ENCODE measurements around the gene DAD1.
"Not testable (repeated sequence)": the region's sequence is repeated elsewhere in the genome, so short reads cannot be mapped to it uniquely, and the experiment has no call there.

Gene DAD1

GRCh38 chr14:22573804-22574203 is 15.2 kb downstream of the DAD1 start:
- in situ Hi-C loops (cut with HindIII; ENCODE audit: low pct_unique_long_range_greater_than_20kb, low sequenced_read_pairs): no loop called here

GRCh38 chr14:22572562-22573058 is 16.4 kb downstream of the DAD1 start:
- in situ Hi-C loops (cut with HindIII; ENCODE audit: low pct_unique_long_range_greater_than_20kb, low sequenced_read_pairs): no loop called here
- no peak for DNase-seq (ENCODE audit: low read depth in 1 of 2, low spot score in 1 of 2)
- TF ChIP-seq JUND (IDR thresholded peaks at IDR 0.05; ENCODE audit: low read depth): no peak

More at GRCh38 chr14:22573804-22574203, 15.2 kb downstream of the DAD1 start:
- no peak for TF ChIP-seq JUND (IDR thresholded peaks at IDR 0.05; ENCODE audit: low read depth)
- no peak for DNase-seq (ENCODE audit: low read depth in 1 of 2, low spot score in 1 of 2)

- TF ChIP-seq JUND (IDR thresholded peaks at IDR 0.05; ENCODE audit: low read depth): no peak
- in situ Hi-C loops (cut with HindIII; ENCODE audit: low pct_unique_long_range_greater_than_20kb, low sequenced_read_pairs): no loop called here
- peak; percentile 18 to 76 for DNase-seq (ENCODE audit: low read depth in 1 of 2, low spot score in 1 of 2)
These were observed 18.7 kb downstream of the DAD1 start for GRCh38 chr14:22570132-22570949.

- TF ChIP-seq JUND (IDR thresholded peaks at IDR 0.05; ENCODE audit: low read depth): no peak
- no peak for DNase-seq (ENCODE audit: low read depth in 1 of 2, low spot score in 1 of 2)
- in situ Hi-C loops (cut with HindIII; ENCODE audit: low pct_unique_long_range_greater_than_20kb, low sequenced_read_pairs): no loop called here
These were observed 19.3 kb downstream of the DAD1 start for GRCh38 chr14:22569737-22570131.

GRCh38 chr14:22569106-22569736 is 19.8 kb downstream of the DAD1 start:
- in situ Hi-C loops (cut with HindIII; ENCODE audit: low pct_unique_long_range_greater_than_20kb, low sequenced_read_pairs): no loop called here
- no peak for TF ChIP-seq JUND (IDR thresholded peaks at IDR 0.05; ENCODE audit: low read depth)

GRCh38 chr14:22567437-22567836 is 21.6 kb downstream of the DAD1 start:
- no peak for TF ChIP-seq JUND (IDR thresholded peaks at IDR 0.05; ENCODE audit: low read depth)
- in situ Hi-C loops (cut with HindIII; ENCODE audit: low pct_unique_long_range_greater_than_20kb, low sequenced_read_pairs): no loop called here
- DNase-seq (ENCODE audit: low read depth in 1 of 2, low spot score in 1 of 2): no peak

More at GRCh38 chr14:22569106-22569736, 19.8 kb downstream of the DAD1 start:
- DNase-seq (ENCODE audit: low read depth in 1 of 2, low spot score in 1 of 2): no peak

GRCh38 chr14:22566845-22567244 is 22.2 kb downstream of the DAD1 start:
- TF ChIP-seq JUND (IDR thresholded peaks at IDR 0.05; ENCODE audit: low read depth): no peak
- in situ Hi-C loops (cut with HindIII; ENCODE audit: low pct_unique_long_range_greater_than_20kb, low sequenced_read_pairs): no loop called here
- DNase-seq (ENCODE audit: low read depth in 1 of 2, low spot score in 1 of 2): no peak

- in situ Hi-C loops (cut with HindIII; ENCODE audit: low pct_unique_long_range_greater_than_20kb, low sequenced_read_pairs); DNase-seq (ENCODE audit: low read depth in 1 of 2, low spot score in 1 of 2): not testable (repeated sequence)
These were observed 22.8 kb downstream of the DAD1 start for GRCh38 chr14:22566266-22566665.

GRCh38 chr14:22565391-22565945 is 23.6 kb downstream of the DAD1 start:
- in situ Hi-C loops (cut with HindIII; ENCODE audit: low pct_unique_long_range_greater_than_20kb, low sequenced_read_pairs): no loop called here
- DNase-seq (ENCODE audit: low read depth in 1 of 2, low spot score in 1 of 2): no peak
- no peak for TF ChIP-seq JUND (IDR thresholded peaks at IDR 0.05; ENCODE audit: low read depth)

GRCh38 chr14:22564463-22564862 is 24.6 kb downstream of the DAD1 start:
- TF ChIP-seq JUND (IDR thresholded peaks at IDR 0.05; ENCODE audit: low read depth): no peak
- DNase-seq (ENCODE audit: low read depth in 1 of 2, low spot score in 1 of 2): no peak
- in situ Hi-C loops (cut with HindIII; ENCODE audit: low pct_unique_long_range_greater_than_20kb, low sequenced_read_pairs): no loop called here

GRCh38 chr14:22563987-22564386 is 25.0 kb downstream of the DAD1 start:
- no peak for TF ChIP-seq JUND (IDR thresholded peaks at IDR 0.05; ENCODE audit: low read depth)
- DNase-seq (ENCODE audit: low read depth in 1 of 2, low spot score in 1 of 2): no peak
- in situ Hi-C loops (cut with HindIII; ENCODE audit: low pct_unique_long_range_greater_than_20kb, low sequenced_read_pairs): no loop called here

- no peak for TF ChIP-seq JUND (IDR thresholded peaks at IDR 0.05; ENCODE audit: low read depth)
- in situ Hi-C loops (cut with HindIII; ENCODE audit: low pct_unique_long_range_greater_than_20kb, low sequenced_read_pairs): no loop called here
These were observed 27.1 kb downstream of the DAD1 start for GRCh38 chr14:22561661-22562579.

More at GRCh38 chr14:22561661-22562579, 27.1 kb downstream of the DAD1 start:
- DNase-seq (ENCODE audit: low read depth in 1 of 2, low spot score in 1 of 2): no peak

All from T47D (cell line).